Mesenchymal stem cell (in vitro differentiated cells and primary cell): ENCODE measurements around the gene PIGM.

Experiments used
- DNase-seq: peaks from one replicate; pipeline ENCODE4 v3.0.0-alpha.2; 2013
- H2AFZ ChIP-seq: one replicate; pipeline ENCODE4 v1.6.1; 2013; ENCODE audit warnings: low read depth, mild to moderate bottlenecking, control low read depth, inconsistent platforms, low read length, moderate library complexity
- H2AK5ac ChIP-seq: 2 replicates; pipeline ENCODE4 v1.6.1; 2013; ENCODE audit warnings: low read length, moderate library complexity, mild to moderate bottlenecking, inconsistent platforms; ENCODE audit not compliant: severe bottlenecking
- H2BK120ac ChIP-seq: one replicate; pipeline ENCODE4 v1.6.1; 2013; ENCODE audit warnings: low read depth, mild to moderate bottlenecking, inconsistent platforms, low read length, moderate library complexity
- H2BK12ac ChIP-seq, 2 experiments: one replicate each; pipeline ENCODE4 v1.6.1; 2013; ENCODE audit warnings: inconsistent platforms in 2 of 2, low read length in 2 of 2, mild to moderate bottlenecking in 2 of 2, moderate library complexity in 2 of 2, control low read depth in 1 of 2
- H2BK15ac ChIP-seq: one replicate; pipeline ENCODE4 v1.6.1; 2013; ENCODE audit warnings: mild to moderate bottlenecking, low read depth, inconsistent platforms; ENCODE audit not compliant: poor library complexity, severe bottlenecking
- H2BK5ac ChIP-seq: 2 replicates; pipeline ENCODE4 v1.6.1; 2013; ENCODE audit warnings: low read depth, mild to moderate bottlenecking, low read length, control low read depth, inconsistent platforms; ENCODE audit not compliant: poor library complexity, severe bottlenecking
- H3K14ac ChIP-seq, 2 experiments: one replicate each; pipeline ENCODE4 v1.6.1; 2013; ENCODE audit warnings: inconsistent platforms in 2 of 2, low read length in 2 of 2, control low read depth in 1 of 2, mild to moderate bottlenecking in 1 of 2, moderate library complexity in 1 of 2
- H3K18ac ChIP-seq, 2 experiments: one replicate each; pipeline ENCODE4 v1.6.1; 2013; ENCODE audit warnings: inconsistent platforms in 2 of 2, low read length in 2 of 2, control low read depth in 1 of 2, low read depth in 1 of 2, mild to moderate bottlenecking in 1 of 2
- H3K23ac ChIP-seq, 2 experiments: one replicate each; pipeline ENCODE4 v1.6.1; 2013; ENCODE audit warnings: inconsistent platforms in 2 of 2, low read length in 2 of 2, mild to moderate bottlenecking in 2 of 2, moderate library complexity in 2 of 2, control low read depth in 1 of 2
- H3K27ac ChIP-seq: 2 replicates; pipeline ENCODE4 v1.5.1; 2013; ENCODE audit warnings: mild to moderate bottlenecking, moderate library complexity, low read length, control low read depth, inconsistent platforms; ENCODE audit not compliant: poor library complexity, severe bottlenecking
- H3K27me3 ChIP-seq, 2 experiments: 2 replicates each; pipeline versions ENCODE4 v1.6.1 to v1.7.0; 2013; ENCODE audit warnings: low read length in 2 of 2, mild to moderate bottlenecking in 2 of 2, moderate library complexity in 2 of 2, control low read depth in 1 of 2, inconsistent platforms in 1 of 2; ENCODE audit not compliant: control insufficient read depth in 1 of 2, insufficient read depth in 1 of 2
- H3K36me3 ChIP-seq, 2 experiments: 2 replicates each; pipeline versions ENCODE4 v1.6.1 to v1.7.0; 2013; ENCODE audit warnings: low read length in 2 of 2, control low read depth in 1 of 2, inconsistent platforms in 1 of 2, low read depth in 1 of 2, mild to moderate bottlenecking in 1 of 2; ENCODE audit not compliant: insufficient read depth in 2 of 2, control insufficient read depth in 1 of 2
- H3K4ac ChIP-seq, 2 experiments: one replicate each; pipeline ENCODE4 v1.6.1; 2013; ENCODE audit warnings: inconsistent platforms in 2 of 2, low read length in 2 of 2, mild to moderate bottlenecking in 2 of 2, moderate library complexity in 2 of 2, control low read depth in 1 of 2, low read depth in 1 of 2
- H3K4me1 ChIP-seq: 2 replicates; pipeline ENCODE4 v1.6.1; 2013; ENCODE audit warnings: low read depth, low read length, control low read depth; ENCODE audit not compliant: control insufficient read depth, insufficient read depth
- H3K4me2 ChIP-seq: 2 replicates; pipeline ENCODE4 v1.6.1; 2013; ENCODE audit warnings: low read length, mild to moderate bottlenecking, inconsistent platforms; ENCODE audit not compliant: poor library complexity, severe bottlenecking
- H3K4me3 ChIP-seq, 2 experiments: 2 replicates each; pipeline versions ENCODE4 v1.5.1 to v1.7.0; 2013; ENCODE audit warnings: low read length in 2 of 2, mild to moderate bottlenecking in 2 of 2, control low read depth in 1 of 2, low read depth in 1 of 2; ENCODE audit not compliant: insufficient read depth in 1 of 2
- H3K79me1 ChIP-seq: replicated peaks from 2 replicates; pipeline ENCODE4 v1.6.1; 2013; ENCODE audit warnings: mild to moderate bottlenecking, control low read depth, low read length, inconsistent platforms; ENCODE audit not compliant: poor library complexity, severe bottlenecking
- H3K9ac ChIP-seq: 2 replicates; pipeline ENCODE4 v1.7.0; 2013; ENCODE audit warnings: mild to moderate bottlenecking, low read length, moderate library complexity
- H3K9me3 ChIP-seq: 2 replicates; pipeline ENCODE4 v1.7.0; 2013; ENCODE audit warnings: mild to moderate bottlenecking, low read length; ENCODE audit not compliant: control insufficient read depth
- H4K8ac ChIP-seq: one replicate; pipeline ENCODE4 v1.6.1; 2013; ENCODE audit warnings: inconsistent platforms, mild to moderate bottlenecking, low read length, moderate library complexity
- H4K91ac ChIP-seq: one replicate; pipeline ENCODE4 v1.6.1; 2013; ENCODE audit warnings: mild to moderate bottlenecking, low read length, inconsistent platforms
- WGBS: methylation state at CpG from one replicate; pipeline ENCODE4 v1.1.7; 2013; ENCODE audit warnings: mixed read lengths; 5-methylcytosine and 5-hydroxymethylcytosine counted together

Gene PIGM

DNA sequence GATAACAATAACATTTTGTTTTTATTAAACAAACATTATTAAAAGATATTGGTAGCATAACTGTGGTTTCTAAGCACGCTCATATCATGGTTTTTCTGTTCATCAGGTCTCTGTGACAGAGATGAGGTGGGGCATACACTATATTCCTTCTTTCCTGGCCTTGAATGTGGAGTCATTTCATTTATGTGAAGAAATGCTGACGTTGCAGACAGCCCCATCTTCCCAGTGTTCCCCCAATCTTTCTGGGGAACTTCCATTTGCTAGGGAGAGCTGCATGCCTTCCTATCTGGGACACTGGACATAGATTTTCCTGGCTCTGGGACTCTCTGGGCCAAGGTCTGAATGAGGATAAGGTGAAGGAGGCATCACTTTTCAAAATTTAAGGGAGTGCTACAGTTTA lies 30.4 kb downstream of the PIGM start:
- Histone ChIP-seq H2AK5ac (no peak overlapping the region), H2AFZ (no peak overlapping the region), H3K9ac (no peak overlapping the region), H2BK5ac (no peak overlapping the region), H2BK15ac (no peak overlapping the region), H3K14ac (no peak overlapping the region), H3K36me3 (no peaks in the 10 kb centered on the region), H3K4ac (no peak overlapping the region), H4K8ac (no peak overlapping the region), H3K18ac (no peak overlapping the region), H3K27me3 (peaks cover 0 to 40% of the 10 kb centered on the region in 2 experiments), H3K4me1 (no peaks in the 10 kb centered on the region), H2BK120ac (no peak overlapping the region), H3K27ac (no peak overlapping the region), H2BK12ac (no peak overlapping the region), H3K9me3 (no peaks in the 10 kb centered on the region), H3K4me2 (no peak overlapping the region), H3K4me3 (no peak overlapping the region), H4K91ac (no peak overlapping the region), H3K79me1 (no peaks in the 10 kb centered on the region), H3K23ac (no peak overlapping the region)
- DNase-seq = no peak
- 62% methylated on average over 2 of the region's 2 CpGs for WGBS

GRCh38 chr1:159999204-159999603 lies 32.6 kb downstream of the PIGM start:
- DNase-seq = no peak
- no peaks in the 10 kb centered on the region for H3K9me3 ChIP-seq
- H2BK12ac ChIP-seq = no peak overlapping the region
- H3K18ac ChIP-seq = no peak overlapping the region
- no peaks in the 10 kb centered on the region for H3K4me1 ChIP-seq
- H2BK15ac ChIP-seq = no peak overlapping the region
- no peak overlapping the region for H3K14ac ChIP-seq
- no peak overlapping the region for H2AFZ ChIP-seq
- 53% methylated on average over 3 of the region's 4 CpGs for whole genome bisulfite sequencing
- H2BK5ac ChIP-seq = no peak overlapping the region
- peaks cover 0 to 39% of the 10 kb centered on the region in 2 experiments for H3K27me3 ChIP-seq
- H3K4me3 ChIP-seq = no peak overlapping the region
- H4K91ac ChIP-seq = no peak overlapping the region
- no peak overlapping the region for H3K9ac ChIP-seq
- no peak overlapping the region for H3K4ac ChIP-seq
- no peaks in the 10 kb centered on the region for H3K79me1 ChIP-seq
- H4K8ac ChIP-seq = no peak overlapping the region
- no peak overlapping the region for H2AK5ac ChIP-seq
- no peak overlapping the region for H2BK120ac ChIP-seq
- no peaks in the 10 kb centered on the region for H3K36me3 ChIP-seq
- H3K27ac ChIP-seq = no peak overlapping the region
- no peak overlapping the region for H3K23ac ChIP-seq
- no peak overlapping the region for H3K4me2 ChIP-seq

DNA sequence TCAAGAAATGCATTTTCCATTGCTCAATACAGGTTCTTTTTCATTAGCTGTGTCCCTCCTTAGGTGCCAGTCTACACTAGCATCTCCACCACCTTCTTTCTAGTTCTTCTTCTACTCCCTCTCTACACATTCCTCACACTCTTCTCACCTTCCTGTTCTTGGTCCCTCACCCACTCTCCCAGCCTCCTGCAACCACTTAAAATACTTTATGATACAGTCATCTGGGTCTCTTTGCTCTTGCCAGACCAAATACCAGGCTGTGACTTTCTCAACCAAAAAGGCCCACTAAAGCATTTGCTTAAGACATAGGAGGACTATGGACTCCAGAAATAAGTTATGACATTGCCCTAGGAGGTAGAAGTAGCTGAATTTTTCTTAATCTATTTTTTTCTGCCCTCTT lies 35.1 kb downstream of the PIGM start:
- Histone ChIP-seq H2BK120ac (no peak overlapping the region), H3K9me3 (no peaks in the 10 kb centered on the region), H3K14ac (no peak overlapping the region), H3K27ac (no peak overlapping the region), H3K4me1 (no peaks in the 10 kb centered on the region), H3K23ac (no peak overlapping the region), H3K4me2 (no peak overlapping the region), H3K9ac (no peak overlapping the region), H2BK15ac (no peak overlapping the region), H2BK5ac (no peak overlapping the region), H3K79me1 (no peaks in the 10 kb centered on the region), H3K27me3 (peaks cover 0 to 31% of the 10 kb centered on the region in 2 experiments), H3K36me3 (no peaks in the 10 kb centered on the region), H2AK5ac (no peak overlapping the region), H3K18ac (no peak overlapping the region), H3K4me3 (no peak overlapping the region), H4K8ac (no peak overlapping the region), H3K4ac (no peak overlapping the region), H2AFZ (no peak overlapping the region), H2BK12ac (no peak overlapping the region), H4K91ac (no peak overlapping the region)
- DNase-seq = peak; percentile 72

DNA sequence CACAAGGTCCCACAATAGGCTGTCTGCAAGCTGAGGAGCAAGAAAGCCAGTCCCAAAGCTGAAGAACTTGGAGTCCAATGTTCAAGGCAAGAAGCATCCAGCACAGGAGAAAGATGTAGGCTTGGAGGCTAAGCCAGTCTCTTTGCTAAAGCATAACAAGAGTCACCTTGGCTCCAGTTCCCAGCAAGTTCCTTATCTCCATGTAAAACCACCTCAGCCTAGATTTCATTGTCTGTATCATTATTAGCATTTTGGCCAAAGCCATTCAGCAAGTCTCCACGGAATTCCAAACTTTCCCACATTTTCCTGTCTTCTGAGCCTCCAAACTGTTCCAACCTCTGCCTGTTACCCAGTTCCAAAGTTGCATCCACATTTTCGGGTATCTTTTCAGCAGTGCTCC lies 36.9 kb downstream of the PIGM start:
- H2BK5ac ChIP-seq = no peak overlapping the region
- no peak overlapping the region for H2BK12ac ChIP-seq
- no peak overlapping the region for H2BK15ac ChIP-seq
- H3K36me3 ChIP-seq = no peaks in the 10 kb centered on the region
- 86% methylated on average over 2 of the region's 2 CpGs for WGBS
- no peak overlapping the region for H3K27ac ChIP-seq
- no peaks in the 10 kb centered on the region for H3K79me1 ChIP-seq
- no peak overlapping the region for H3K23ac ChIP-seq
- H3K9ac ChIP-seq = no peak overlapping the region
- no peak overlapping the region for H3K4ac ChIP-seq
- no peak overlapping the region for H3K14ac ChIP-seq
- H2AK5ac ChIP-seq = no peak overlapping the region
- H2BK120ac ChIP-seq = no peak overlapping the region
- no peak overlapping the region for H4K8ac ChIP-seq
- no peak overlapping the region for H3K18ac ChIP-seq
- H3K4me2 ChIP-seq = no peak overlapping the region
- no peak for DNase-seq
- peaks cover 0 to 24% of the 10 kb centered on the region in 2 experiments for H3K27me3 ChIP-seq
- no peak overlapping the region for H3K4me3 ChIP-seq
- H3K9me3 ChIP-seq = no peaks in the 10 kb centered on the region
- no peak overlapping the region for H4K91ac ChIP-seq
- no peaks in the 10 kb centered on the region for H3K4me1 ChIP-seq
- no peak overlapping the region for H2AFZ ChIP-seq
